Activated effector memory CD4-positive, alpha-beta T cell treated with Interleukin-2 at 50 U/mL for 16 hours (primary cell): Measurements from ENCODE around the gene ENTPD5.
"Not testable (repeated sequence)": the region's sequence is repeated elsewhere in the genome, so short reads cannot be mapped to it uniquely, and the experiment has no call there.

Source experiments
- DNase-seq: peaks from one replicate; pipeline ENCODE4 v3.0.0-alpha.2; 2020

Gene ENTPD5

DNA sequence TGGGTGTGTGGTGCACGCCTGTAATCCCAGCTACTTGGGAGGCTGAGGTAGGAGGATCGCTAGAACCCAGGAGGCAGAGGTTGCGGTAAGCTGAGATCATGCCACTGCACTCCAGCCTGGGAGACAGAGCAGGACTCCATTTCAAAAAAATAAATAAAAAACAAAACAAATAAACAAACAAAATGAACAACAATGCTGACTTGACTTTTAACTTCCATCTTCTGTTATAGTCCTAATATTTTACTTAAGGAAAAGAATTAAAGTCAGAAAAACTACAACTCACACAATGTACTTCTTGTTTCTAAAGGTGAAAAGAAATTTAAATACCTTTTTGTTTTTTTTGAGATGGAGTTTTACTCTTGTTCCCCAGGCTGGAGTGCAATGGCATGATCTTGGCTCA is 13.4 kb downstream of the ENTPD5 start:
- DNase-seq: not testable (repeated sequence)

DNA sequence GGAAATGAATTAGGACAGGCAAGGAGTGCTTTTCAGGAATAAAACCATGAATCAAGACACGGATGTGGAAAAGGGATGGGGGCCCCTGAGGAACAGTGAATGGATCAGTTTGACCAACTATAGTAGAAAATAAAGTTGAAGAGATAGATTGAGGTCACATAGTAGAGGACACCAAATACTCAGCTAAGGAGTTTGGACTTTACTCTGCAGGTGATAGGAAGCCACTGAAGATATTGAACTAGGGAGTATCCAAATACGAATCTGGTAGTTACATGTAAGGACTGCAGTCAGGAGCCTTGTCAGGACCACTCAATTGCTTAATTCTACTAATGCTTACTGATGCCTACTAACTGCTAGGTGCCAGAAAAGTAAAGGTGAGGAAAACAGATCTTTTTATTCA is 20.4 kb downstream of the ENTPD5 start:
- DNase-seq: no peak

DNA sequence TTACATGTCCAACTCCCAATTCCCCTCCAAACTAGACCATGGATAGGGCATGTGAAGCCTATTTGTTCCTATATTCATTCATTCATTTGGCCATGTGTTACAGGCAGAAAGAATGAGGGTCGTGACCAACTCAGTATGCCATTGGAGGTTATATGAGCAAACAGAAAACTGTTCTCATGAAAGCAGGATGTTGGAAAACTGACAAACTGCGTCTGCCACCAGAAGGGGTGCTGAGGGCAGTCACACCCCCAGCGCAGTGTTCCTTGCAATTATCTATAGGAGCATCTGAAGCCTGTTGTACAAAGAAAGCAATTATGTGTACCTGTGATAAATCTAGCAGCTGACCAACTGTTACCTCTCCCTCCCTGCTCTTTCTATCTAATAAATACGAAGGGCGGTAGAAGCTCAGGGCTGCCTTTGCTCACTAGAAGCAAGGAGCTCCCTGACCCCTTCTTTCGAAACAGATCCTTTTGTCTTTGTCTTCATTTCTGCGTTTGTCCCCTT is 21.1 kb downstream of the ENTPD5 start:
- no peak for DNase-seq

DNA sequence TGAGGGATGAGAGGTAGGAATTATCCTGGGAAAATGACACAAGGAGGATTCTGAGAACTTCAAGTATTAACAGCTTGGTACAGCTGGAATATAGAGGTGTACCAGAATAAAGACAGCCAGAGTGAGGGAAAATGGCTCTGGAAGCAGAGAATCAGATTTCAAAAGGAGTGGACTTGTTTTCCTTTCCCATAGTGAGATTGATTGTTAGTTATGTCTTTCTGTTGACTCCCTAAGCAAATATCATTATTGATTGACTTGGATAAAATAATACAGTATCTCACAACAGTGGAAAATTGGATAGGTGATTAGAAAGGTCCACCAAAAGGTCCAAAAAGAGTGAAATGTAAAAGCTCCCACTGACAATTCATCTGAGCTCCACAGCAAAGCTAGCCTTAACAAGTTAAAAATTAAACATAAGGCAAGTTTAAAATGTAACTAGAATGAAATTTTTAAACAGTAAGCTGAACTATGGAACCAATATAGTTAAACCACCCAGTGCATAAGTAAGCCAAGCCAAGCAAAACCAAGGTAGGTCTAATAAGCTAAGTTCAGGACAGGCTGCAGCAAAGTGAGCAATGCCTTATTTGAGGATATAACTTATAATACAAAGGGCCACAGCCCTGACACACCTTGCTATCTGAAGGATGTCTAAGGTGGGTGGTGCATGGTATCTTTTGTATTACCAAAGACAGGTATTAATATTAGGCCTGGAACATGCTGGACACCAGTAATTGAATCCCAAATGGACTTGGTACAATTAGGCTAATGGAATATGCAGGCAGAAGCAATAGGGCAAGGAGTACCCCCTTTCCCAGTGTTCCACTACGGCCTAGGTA is 21.8 kb downstream of the ENTPD5 start:
- DNase-seq: no peak

DNA sequence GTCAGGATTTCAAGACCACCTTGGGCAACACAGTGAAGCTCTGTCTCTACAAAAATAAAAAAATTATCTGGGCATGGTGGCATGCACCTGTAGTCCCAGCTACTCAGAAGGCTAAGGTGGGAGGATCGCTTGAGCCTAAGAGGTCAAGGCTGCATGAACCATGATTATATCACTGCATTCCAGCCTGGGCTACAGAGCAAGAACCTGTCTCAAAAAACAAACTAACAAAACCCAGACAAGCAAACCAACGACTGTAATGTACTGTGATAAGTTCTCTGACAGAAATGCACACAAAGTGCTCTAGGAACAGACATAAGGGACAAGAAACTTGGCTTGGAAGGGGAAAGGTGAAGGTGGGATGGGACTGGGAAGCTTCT is 22.4 kb downstream of the ENTPD5 start:
- DNase-seq: no peak

DNA sequence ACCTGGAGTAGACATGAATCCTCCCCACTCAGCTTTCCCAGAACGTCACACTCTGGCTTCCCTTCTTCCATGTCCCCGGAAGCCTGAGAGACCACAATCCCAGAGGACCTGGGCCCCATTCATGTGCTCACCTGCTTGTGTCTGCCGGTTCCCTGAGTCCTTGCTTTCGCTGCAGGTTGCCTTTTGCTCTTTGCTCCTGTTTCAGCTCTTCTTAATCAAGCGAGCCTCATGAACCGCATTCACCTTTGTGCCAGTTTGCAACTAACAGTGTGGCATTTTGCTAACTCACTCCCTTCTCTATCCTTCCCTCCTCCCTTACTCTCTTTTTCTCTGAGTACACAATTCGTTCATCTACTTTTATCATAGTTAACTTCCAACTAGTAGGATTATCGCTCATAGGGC is 23.1 kb downstream of the ENTPD5 start:
- no peak for DNase-seq

DNA sequence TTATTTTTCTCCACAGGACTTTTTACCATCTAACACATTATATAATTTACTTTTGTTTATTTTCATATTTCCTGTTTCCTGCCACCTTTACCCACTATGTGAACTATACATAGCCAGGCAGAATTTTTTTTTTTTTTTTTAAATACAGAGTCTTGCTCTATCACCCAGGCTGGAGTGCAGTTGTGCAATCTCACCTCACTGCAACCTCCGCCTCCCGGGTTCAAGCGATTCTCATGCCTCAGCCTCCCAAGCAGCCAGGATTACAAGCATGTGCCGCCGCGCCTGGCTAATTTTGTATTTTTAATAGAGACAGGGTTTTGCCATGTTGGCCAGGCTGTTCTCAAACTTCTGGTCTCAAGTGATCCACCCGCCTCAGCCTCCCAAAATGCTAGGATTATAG is 24.2 kb downstream of the ENTPD5 start:
- not testable (repeated sequence) for DNase-seq

DNA sequence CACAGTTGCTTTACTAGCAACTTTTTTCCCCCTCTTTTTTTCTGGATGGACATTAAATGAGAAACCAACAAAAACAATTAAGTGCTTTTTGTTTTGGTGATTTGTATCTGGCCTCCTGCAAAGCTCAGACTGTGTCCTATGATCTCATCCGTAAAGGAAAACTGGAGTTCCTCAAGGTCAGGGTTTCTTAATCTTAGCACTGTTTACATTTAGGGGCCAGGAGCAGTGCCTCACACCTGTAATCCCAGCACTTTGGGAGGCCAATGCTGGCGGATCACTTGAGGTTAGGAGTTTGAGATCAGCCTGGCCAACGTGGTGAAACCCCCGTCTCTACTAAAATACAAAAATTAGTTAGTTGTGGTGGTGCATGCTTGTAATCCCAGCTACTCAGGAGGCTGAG is 28.0 kb downstream of the ENTPD5 start:
- no peak for DNase-seq

DNA sequence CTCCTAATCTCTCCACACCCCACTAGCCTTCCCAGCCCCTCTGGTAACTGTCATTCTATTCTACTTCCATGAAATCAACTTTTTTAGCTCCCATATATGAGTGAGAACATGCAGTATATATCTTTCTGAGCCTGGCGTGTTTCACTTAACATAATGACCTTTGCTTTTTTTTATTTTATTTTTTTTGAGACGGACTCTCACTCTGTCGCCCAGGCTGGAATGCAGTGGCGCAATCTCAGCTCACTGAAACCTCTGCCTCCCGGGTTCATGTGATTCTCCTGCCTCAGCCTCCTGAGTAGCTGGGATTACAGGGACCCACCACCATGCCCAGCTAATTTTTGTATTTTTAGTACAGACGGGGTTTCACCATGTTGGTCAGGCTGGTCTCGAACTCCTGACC is 30.4 kb downstream of the ENTPD5 start:
- not testable (repeated sequence) for DNase-seq

DNA sequence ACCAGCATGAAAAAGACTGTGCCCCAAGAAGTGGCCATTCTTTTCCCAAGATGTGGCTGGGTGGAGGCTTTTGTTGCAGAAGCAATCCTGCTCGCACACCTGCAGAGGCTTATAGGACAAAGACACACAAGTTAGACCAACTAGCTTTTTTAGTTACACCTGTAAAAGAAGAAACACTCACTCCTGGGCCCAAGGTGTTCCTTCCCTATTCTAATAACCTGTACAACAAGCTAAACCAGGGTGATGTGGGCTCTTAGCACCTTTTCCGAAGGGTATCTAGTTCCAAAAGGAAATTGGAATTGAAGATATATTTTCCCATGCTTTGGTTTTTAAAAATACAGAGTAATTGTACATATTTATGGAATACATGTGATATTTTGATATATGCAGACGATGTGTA is 31.0 kb downstream of the ENTPD5 start:
- no peak for DNase-seq

DNA sequence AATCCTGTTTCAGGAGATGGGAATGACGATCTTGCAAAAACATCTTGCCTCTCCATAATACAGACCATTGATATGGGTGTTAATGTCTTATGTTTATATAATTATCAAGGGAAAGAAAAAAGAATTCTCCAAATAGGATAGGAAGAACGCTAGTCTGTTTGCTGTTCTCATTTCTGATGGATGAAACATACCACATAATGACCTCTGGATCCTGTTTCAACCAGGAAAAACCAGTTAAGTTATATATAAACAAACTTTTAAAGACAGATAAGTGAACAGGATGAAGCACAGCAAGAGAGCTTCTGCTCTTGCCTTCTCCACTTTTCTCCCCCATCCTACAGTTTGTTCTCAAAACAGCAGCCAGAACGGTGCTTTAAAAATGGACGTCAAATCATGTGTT is 41.2 kb downstream of the ENTPD5 start:
- no peak for DNase-seq

DNA sequence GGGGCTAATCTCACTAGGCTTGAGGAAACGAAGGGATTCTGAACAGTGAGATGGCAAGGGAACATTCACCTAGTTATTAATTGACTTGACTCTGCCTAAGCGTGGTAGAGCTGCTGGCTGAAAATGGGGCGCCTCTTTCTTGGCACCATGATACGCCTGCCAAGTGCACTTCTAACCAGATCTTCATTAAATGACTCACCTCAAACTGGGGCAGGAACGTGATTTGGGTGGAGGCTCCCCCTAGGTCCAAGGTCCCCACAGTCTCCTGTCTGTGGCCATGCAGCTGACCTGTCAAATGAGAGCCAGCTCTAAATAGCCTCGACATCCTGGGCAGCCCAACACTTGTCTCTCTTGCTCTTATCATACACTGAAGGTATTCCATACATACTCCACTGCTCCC is 43.0 kb downstream of the ENTPD5 start:
- no peak for DNase-seq

DNA sequence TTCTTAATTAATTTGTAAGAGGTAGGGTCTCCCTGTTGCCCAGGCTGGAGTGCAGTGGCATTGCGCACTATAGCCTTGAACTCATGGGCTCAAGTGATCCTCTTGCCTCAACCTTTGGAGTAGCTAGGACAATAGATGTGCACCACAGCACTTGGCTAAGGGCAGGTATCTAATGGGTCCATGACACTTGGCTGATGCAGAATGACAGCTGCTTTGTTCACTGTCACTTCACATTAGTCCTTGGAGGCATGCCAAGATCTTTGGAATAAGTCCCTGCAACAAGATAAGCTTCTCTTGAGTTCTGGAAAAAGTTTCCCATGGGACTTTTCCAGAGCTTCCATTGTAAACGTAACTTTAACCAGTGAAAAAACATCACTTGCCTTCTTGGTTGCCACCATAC is 45.6 kb downstream of the ENTPD5 start:
- no peak for DNase-seq

DNA sequence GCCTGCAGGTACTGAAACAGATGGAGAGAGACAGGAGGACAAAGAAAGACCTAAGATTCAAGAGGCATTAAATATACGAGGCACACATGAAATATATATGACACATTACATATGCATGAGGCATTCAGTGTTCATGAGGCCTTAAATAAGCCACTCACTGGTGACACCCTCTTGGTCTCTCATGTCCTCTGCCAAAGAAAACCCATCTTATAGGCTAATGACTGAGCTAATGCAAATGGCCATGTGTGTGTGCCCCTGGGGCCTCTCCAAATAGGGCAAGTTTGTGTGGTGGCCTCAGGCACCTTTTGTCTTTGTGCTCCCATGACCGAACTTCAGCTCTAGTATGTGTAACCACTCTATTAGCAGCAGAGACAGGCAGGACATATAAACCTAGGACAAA is 50.2 kb downstream of the ENTPD5 start:
- no peak for DNase-seq

DNA sequence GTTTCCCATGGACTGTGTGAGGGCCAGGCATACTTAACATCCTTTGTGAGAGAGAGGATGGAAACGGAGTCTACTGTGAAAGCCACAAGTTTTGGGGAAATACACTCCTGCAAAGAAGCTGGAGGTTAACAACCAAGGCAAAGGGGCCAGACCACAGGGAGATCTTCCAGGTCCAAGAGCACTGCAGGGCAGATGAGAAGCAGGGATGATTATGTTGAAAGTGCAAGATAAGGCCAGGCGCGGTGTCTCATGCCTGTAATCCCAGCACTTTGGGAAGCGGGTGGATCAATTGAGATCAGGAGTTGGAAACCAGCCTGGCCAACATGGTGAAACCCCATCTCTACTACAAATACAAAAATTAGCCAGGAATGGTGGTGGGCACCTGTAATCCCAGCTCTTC is 53.9 kb downstream of the ENTPD5 start:
- DNase-seq: no peak

DNA sequence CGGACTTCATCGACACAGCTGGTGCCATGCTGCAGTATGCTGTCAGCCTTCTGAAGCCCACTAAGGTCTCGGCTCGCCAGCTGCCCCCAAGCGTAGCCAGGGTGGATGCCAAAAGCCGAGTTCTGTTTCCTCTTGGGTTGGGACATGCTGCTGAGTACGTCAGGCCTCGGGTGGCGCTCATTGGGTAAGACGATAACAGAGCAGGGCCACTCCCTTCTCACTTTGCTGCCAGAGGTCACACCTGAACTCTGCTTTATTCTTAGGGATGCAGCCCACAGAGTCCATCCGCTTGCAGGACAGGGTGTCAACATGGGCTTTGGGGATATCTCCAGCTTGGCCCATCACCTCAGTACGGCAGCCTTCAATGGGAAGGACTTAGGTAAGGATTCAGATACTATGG is 57.9 kb downstream of the ENTPD5 start:
- no peak for DNase-seq

DNA sequence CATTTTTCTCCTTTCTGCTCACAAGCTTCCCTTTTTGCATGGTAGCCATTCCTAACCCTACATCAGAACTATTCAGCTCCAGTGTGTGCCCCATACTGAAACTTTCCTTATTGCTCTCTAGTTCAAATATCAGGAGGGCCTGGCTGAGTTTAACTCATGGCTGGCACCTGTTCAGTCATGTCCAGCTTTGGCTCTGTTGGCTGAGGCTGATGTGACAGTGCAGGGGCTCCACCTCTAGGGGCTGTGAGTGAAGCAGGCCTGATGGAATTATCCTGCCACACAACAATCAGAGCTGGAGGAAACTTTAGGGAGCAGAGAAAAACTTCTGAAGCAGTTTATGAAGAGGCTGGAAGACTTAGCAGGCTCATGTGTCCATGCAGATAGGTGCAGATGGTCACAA is 60.5 kb downstream of the ENTPD5 start:
- DNase-seq: no peak

DNA sequence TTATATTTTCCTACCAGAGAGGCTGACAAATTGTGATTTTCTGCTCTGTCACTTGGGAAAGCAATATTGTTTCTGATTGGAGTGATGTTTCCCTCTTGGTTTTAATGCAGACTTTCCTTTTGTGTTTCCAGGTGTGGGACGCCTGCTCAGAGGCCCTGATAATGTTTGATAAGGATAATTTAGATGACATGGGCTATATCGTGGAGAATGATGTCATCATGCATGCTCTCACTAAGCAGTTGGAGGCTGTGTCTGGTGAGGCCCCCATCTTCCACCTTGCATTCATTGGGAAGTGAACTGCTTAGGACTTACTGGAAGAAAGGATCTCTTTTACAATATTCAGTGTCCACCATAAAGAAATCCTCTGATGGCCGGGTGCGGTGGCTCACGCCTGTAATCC is 63.4 kb downstream of the ENTPD5 start:
- no peak for DNase-seq

DNA sequence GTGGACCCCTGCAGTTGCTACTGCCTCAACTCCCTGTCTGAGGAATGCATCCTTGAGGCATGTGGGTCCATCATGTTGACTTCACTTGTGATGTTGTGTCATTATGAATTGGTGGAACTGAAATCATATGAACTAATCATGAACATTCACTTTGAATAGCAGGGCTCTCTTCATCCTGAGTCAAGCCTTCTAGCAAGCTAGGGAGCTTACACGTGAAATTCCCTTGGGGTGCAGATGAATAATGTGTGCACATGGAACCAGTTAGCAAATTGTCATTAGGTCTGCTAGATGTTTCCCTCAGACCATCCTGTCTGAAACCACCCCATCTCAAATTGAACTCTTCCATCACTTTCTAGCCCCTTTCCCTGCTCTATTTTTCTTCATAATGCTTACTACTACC is 65.4 kb downstream of the ENTPD5 start:
- no peak for DNase-seq

DNA sequence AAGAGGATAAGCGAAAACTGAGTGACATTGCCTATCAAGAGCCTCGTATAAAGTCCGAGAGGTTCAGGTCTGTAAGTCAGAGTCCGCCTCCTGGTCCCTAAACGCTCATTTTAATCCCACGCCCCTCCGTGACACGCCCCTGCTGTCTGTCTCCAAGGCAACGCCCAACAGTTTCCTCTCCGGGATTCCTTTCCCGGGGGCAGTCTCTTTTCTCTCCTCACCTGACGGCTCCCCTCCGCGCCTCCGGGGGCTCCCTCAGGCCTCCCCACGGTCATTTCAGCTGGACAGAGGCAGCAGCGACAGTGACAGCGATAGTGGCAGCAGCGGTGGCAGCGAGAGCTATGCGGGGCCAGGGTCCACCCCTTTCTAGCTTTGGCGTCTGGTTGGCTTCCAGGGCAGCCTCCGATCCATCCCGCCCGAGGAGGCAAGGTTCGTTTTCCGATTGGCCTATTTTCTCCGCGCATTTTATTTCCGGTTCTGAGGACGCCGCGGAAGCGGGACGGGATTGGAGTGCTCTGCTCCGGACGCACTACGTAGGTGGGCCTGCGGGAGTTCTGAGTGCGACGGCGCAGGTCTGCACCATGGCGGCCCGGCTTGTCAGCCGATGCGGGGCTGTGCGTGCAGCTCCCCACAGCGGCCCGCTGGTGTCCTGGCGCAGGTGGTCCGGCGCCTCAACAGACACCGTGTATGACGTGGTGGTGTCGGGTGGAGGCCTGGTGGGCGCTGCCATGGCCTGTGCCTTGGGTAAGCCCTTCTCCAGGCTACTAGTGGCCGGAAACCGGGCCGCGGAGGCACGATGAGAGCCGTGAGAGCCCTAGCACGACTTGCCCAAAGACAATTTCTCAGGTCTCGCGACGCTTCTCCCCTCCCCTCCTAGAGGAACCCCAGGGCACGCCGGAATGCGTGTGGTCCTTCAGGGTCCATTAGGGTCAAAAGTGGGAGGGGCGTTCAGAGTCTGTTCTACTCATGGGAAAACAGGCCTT is 69.0 kb downstream of the ENTPD5 start, which contains the start of the genes COQ6 and FAM161B:
COQ6 (plus strand) TSS at position 551 of the 983 bp plus-strand sequence; CDS start at position 582, 31 bp downstream.
FAM161B (minus strand) TSS at position 343 of the 983 bp plus-strand sequence; CDS start at position 275, 68 bp downstream.
- DNase-seq: peak; percentile 90

DNA sequence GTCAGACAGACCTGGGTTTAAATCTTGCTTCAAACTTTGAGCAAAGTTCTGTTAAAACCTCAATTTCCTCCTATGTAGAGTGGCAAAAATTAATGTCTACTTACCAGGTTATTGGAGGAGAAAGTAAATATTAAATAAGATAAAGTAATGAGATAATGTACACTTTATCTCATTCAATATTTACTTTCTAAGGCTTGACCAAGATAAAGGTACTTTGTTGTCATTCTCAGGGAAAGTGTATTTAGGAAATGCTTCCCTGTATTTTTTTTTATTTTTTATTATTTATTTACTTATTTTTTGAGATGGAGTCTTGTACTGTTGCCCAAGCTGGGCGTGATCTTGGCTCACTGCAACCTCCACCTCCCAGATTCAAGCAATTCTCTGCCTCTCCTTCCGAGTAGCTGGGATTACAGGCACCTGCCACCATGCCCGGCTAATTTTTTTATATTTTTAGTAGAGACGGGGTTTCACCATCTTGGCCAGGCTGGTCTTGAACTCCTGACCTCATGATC is 73.9 kb downstream of the ENTPD5 start:
- DNase-seq: no peak

DNA sequence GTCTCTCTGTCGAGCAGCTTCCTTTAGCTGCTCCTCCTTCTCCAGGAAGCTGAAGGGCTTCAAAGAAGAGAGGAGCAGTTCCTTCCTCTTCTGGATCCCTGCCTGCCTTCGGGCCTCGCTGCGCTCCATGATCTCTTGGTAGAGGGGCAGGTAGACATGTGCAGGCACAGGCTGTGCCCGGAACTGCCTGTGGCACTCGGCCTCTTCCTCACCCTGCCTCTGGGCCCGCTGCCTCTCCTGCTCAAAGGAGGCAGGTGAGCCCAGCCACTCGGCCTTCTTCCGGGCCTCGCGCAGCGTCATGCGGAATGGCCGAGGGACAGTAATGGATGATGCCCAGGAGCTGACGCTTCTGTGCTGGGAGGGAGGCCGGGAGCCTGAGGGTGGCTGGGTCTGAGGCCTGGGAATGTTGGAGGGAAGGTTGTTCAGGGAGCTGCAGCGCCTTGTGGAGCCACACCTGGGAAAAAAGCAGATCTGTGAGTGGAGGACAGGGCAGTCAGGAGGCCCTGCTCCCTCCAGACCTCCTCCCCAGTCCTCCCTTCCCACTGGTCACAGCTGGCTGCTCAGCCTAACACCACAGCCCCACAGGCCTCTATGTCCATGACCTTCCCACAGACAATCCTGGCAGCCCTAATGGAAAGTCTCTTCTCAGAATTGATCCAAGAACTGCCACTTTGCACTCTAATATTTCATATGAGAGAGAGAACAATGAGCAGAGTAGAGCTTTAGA is 74.5 kb downstream of the ENTPD5 start:
- DNase-seq: no peak

DNA sequence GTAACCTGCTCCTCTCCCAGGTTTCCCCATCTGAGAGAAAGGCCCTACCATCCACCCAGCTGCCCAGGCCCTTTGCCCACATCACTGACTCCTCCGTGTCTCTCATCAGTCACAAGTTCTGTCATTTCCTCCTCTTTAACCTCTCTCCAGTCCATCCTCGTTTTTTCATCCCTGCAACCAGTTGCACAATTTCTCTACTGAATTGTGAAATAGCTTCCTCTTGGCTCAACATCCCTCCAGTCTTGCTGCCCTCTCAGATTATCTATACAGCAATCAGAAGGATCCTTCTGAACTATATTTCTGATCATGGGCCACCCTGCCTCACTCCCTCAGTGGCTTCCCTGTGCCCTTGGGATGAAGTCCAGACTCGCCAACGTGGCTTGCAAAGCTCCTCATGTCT is 76.0 kb downstream of the ENTPD5 start:
- no peak for DNase-seq
